Limb (tissue), 2 donors: ENCODE measurements around the gene SSH2.
"Not testable (repeated sequence)": the region's sequence is repeated elsewhere in the genome, so short reads cannot be mapped to it uniquely, and the experiment has no call there.

ENCODE experiments used
- DNase-seq, 2 donors: peaks; one replicate each; pipeline ENCODE4 v3.0.0-alpha.2; 2016; ENCODE audit errors: extremely low spot score in 2 of 2

SSH2 gene

GRCh38 chr17:29711588-29712385 lies 218.2 kb downstream of the SSH2 start:
- no peak for DNase-seq

DNA sequence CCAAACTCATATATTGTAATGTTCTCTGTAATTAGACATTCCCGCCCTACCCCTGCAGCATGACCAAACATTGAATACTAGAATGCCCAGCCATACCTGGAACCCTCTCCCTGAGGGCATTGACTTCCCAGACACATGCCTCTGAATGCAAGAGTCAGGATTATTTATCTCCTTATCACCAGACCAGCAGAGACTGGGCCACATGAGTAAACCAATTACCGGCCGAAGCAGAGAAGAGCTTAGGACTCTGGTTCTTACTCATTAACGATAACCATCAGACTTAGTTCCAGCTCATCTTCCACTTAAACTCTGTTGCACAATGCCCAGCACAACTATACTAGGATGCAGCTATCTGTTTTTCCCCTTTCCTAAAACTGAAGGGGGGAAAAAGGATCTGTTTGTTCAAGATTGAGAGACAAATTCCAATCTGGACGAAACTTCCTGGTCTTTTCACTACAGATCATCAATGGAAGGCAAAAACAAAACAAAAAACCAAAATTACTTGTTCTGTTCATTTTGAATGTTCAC lies 219.1 kb downstream of the SSH2 start:
- DNase-seq, result no peak

DNA sequence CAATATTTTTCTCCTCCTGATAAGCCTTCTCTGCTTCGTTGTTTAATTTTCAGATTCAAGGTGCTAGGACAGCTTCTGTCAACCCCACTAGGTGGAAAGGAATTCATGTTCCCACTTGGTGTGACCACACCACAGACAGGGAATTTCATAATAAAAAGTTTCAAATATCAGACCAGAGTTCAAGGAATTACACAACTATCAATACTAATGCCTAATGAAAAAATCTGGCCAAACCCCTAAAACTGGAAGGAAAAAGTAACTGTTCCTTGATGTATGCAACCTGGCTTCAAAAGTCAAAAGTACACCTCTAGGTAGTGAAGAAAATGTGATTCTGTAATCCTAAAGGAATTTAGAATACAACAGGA lies 219.5 kb downstream of the SSH2 start:
- no peak for DNase-seq

GRCh38 chr17:29709866-29710519 lies 220.0 kb downstream of the SSH2 start:
- no peak for DNase-seq

DNA sequence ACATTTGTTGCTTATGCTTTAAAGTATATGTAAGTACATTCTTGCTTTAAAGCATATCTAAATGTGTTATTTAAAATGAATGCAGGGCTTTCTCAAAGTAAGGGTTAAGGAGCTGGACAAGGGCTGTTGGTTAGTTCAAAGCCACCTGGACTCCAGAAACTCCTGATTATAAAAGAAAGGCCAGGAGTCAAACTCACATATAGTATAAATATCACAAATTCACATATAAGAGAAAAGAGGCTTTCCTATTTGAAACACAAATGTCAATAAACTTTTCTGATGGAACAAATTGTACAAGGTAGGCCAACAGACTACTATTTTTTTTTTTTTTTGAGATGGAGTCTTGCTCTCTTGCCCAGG lies 222.8 kb downstream of the SSH2 start:
- no peak for DNase-seq

DNA sequence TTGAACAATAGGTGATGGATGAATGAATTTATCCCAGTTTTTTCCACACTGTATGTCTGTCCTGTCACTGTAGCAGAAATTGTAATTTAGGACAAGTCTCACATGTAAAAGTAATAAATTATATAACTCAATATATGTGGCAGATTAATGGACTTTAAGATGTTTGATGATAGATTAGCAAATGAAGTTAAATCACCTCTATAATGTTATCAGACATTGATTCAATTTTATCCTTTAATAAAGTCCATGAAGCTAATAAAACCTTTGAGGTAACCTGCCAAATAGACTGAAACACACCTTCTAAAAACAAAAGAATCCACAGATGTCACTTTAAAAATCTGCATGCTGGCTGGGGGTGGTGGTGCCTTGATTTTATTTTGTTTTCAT lies 224.0 kb downstream of the SSH2 start:
- no peak for DNase-seq

DNA sequence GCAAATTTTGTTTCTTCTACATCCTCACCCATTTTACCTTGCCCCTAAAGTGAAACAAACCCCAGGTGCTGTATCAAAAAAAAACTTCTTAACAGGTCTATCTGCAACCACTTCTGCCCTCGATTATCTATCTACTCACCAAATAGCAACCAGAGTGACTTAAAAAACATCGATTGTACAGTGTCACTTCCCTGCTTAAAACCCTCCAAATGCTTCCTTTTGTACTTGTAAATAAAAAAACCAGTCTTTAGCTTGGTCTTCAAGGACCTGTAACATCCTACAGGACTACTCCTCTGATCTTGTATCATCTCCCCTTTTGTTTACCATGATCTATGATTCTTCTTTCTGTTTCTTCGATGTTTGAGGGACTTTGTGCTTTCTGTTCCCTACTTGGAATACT lies 224.6 kb downstream of the SSH2 start:
- DNase-seq, result no peak

DNA sequence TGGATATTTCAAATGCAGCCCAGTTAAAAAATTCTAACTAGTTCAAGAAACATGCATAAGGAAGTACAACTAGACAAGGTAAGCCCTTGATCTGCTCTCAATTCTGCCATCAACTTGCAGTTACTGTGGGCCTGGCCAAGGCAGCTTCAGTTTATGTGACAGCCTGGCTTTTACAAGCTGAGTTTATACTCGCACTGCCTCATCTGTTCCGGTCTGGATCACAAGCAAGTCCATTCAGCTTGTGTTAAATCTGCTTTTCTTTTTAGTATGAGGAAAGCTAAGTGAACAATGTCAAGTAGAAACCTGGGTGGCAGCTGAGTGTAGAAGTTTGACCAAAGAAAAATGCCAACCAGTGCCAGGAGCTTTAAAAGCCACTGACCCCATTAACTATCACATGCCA lies 230.7 kb downstream of the SSH2 start:
- DNase-seq, result no peak

DNA sequence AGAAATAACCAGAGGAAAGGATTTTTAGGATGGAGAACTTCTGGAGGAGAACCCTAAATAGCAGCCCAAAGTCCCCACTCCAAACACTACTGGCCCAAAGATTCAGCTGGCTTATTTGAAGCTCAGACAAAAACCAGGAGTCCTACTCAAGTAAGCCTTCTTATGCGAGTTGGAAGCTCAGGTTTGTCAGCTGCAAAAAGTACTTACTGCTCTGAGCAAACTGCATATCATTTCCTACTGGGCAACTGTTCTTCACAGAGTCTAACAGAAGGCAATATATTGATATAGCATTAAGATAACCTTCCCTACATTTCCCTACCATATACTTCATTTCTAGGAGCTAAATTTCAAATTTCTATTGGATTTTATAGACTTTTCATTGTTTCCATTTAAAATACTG lies 231.2 kb downstream of the SSH2 start:
- no peak for DNase-seq

GRCh38 chr17:29698019-29698777 lies 231.8 kb downstream of the SSH2 start:
- no peak for DNase-seq

- DNase-seq, result no peak
These were observed 232.7 kb downstream of the SSH2 start for GRCh38 chr17:29697371-29697770.

GRCh38 chr17:29694918-29695563 lies 235.0 kb downstream of the SSH2 start:
- no peak for DNase-seq

DNA sequence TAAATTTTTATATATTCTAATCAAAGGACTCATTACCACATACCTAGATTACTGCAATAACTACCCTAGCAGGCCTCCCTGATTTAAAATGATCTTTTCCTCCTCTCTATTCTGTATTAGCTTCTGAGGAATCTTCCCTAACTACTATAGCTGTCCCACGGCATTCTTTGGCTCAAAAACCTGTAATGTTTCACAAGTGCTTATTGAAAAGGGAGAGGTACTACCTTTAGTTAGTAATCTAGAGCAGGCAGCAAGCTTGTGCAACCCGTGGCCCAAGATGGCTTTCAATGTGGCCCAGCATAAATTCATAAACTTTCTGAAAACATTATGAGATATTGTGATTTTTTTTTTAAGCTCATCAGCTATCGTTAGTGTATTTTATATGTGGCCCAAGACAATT lies 236.3 kb downstream of the SSH2 start:
- DNase-seq, result no peak

DNA sequence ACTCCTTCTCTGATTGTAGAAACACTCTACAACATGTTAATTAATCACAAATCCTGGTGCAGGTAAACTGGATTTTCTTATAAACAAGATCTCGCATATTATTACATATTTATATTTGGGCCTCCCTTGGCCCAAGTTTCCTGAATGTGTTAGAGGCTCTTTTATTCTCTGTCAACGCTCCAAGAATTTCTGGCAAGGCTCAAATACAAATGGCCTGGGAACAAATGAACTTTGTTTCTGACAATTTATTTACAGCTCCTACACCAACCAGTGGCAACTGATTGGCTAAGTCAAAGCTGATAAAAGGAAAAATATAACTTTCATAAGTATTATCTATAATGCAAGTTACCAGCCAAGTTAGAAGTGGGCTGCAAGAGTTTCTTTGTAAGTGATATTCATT lies 242.4 kb downstream of the SSH2 start:
- DNase-seq, result no peak

GRCh38 chr17:29686993-29687590 lies 242.9 kb downstream of the SSH2 start:
- DNase-seq, result no peak

GRCh38 chr17:29683481-29683880 lies 246.5 kb downstream of the SSH2 start:
- no peak for DNase-seq

DNA sequence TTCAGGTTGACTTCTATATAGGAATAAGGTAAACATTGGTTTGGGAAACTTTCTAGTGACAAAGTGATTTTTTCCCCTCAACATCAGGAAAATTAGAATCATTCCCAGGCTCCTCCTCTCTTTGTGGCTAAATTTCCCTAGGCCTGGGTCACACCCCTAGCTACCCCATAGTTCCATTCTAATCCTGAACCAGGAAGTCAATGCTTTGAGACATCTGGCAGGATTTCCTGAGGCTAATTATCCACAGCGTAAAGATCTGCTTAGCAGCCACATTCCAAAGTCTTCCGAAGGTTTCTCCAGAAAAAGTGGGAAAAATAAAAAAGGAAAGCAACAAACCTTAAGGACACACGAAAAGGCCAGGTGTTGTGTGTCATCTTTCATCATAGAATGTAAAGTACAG lies 247.0 kb downstream of the SSH2 start:
- no peak for DNase-seq

DNA sequence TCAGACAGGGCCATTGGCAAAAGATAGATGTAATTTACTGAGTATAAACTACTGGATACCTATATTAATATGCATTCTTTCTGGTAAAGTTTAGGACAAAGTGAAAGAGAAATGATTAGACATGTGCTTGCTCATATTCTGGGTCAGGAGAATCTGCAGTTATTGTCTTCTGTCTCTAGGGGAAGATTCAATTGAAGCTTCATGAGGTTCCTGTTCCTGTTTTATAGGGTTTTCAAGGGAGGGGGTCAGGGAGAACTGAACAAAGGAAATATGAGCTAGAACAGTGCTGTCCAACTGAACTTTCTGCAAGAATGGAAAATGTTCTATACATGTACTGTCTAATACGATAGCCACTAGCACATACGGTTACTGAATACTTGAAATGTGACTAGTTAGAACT lies 248.0 kb downstream of the SSH2 start:
- DNase-seq, result no peak

DNA sequence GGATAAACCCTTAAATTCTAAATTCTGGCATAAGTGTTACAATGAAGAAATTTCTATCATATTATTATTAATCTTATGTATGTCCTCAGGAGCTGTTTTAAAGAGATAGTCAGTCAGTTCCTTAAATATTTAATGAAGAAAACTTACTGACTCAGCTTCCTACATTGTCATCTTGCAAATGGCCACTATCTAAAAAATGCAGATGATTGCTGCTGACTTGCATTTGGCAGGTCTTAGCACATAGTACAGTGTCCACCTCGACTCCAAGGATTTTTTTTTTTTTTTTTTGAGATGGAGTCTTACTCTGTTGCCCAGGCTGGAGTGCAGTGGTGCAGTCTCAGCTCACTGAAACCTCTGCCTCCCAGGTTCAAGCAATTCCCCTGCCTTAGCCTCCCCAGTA lies 252.2 kb downstream of the SSH2 start:
- DNase-seq, result no peak

- DNase-seq, result peak in 1 of 2 donors; percentile 24
These were observed 252.7 kb downstream of the SSH2 start for GRCh38 chr17:29677221-29677791.

- DNase-seq, result not testable (repeated sequence)
These were observed 254.1 kb downstream of the SSH2 start for GRCh38 chr17:29675961-29676360.
